HepG2 (cell line): ENCODE measurements around the gene AGAP3. TPM values are rescaled to one million over a fixed set of nuclear protein-coding genes. Genes with fewer than 3 reads are reported as not detected.

Experiments used
- CHD4 ChIP-seq: fragments of 200-600 bp; sonication (generic); IDR thresholded peaks from 2 replicates; pipeline ENCODE4 v1.7.0; 2017; ENCODE audit warnings: mild to moderate bottlenecking, low read length, borderline replicate concordance
- DMAP1 ChIP-seq: IDR thresholded peaks from 2 replicates; pipeline ENCODE4 v1.6.1; 2016
- ISL2 ChIP-seq: sonication (generic); formaldehyde crosslinking; IDR thresholded peaks from 2 replicates; pipeline ENCODE4 v1.5.0; 2020; ENCODE audit warnings: missing genetic modification reagents
- KAT8 ChIP-seq: IDR thresholded peaks from 2 replicates; pipeline ENCODE4 v1.6.1; 2016; ENCODE audit warnings: missing genetic modification reagents, missing compliant biosample characterization
- MBNL3 ChIP-seq: fragments of 250-450 bp; sonication (Bioruptor Pico); conservative IDR thresholded peaks from 2 replicates; pipeline ENCODE4 v1.8.0; 2022; ENCODE audit warnings: mild to moderate bottlenecking, inconsistent platforms
- ONECUT2 ChIP-seq: sonication (generic); formaldehyde crosslinking; IDR thresholded peaks from 2 replicates; pipeline ENCODE4 v1.4.0; 2020; ENCODE audit warnings: missing genetic modification reagents
- PRPF4 ChIP-seq: fragments of 200-400 bp; formaldehyde crosslinking; IDR thresholded peaks from 2 replicates; pipeline ENCODE4 v1.6.1; 2016; ENCODE audit warnings: low read length, low read depth; ENCODE audit not compliant: poor library complexity, severe bottlenecking
- RARA ChIP-seq: IDR thresholded peaks from 2 replicates; pipeline ENCODE4 v1.6.1; 2016; ENCODE audit warnings: missing genetic modification reagents, missing compliant biosample characterization
- SRSF9 ChIP-seq: fragments of 200-400 bp; formaldehyde crosslinking; IDR thresholded peaks from 2 replicates; pipeline ENCODE4 v1.6.1; 2018; ENCODE audit warnings: borderline replicate concordance, mild to moderate bottlenecking, low read depth, low read length; ENCODE audit not compliant: insufficient read depth, poor library complexity, severe bottlenecking
- SSRP1 ChIP-seq: IDR thresholded peaks from 2 replicates; pipeline ENCODE4 v1.6.1; 2016; ENCODE audit warnings: control low read depth
- YEATS4 ChIP-seq: sonication (generic); formaldehyde crosslinking; IDR thresholded peaks from 2 replicates; pipeline ENCODE4 v1.4.0; 2020; ENCODE audit warnings: missing genetic modification reagents, borderline replicate concordance
- ZFAT ChIP-seq: sonication (generic); formaldehyde crosslinking; conservative IDR thresholded peaks from 2 replicates; pipeline ENCODE4 v1.8.1; 2023; ENCODE audit warnings: missing genetic modification reagents, inconsistent platforms
- ZFP62 ChIP-seq: sonication (generic); formaldehyde crosslinking; IDR thresholded peaks from 2 replicates; pipeline ENCODE4 v1.4.0; 2020; ENCODE audit warnings: missing genetic modification reagents
- ZNF17 ChIP-seq: sonication (generic); formaldehyde crosslinking; IDR thresholded peaks from 2 replicates; pipeline ENCODE4 v1.5.0; 2020; ENCODE audit warnings: mild to moderate bottlenecking, missing genetic modification reagents
- ZNF264 ChIP-seq: sonication (generic); formaldehyde crosslinking; IDR thresholded peaks from 2 replicates; pipeline ENCODE4 v1.4.0; 2020; ENCODE audit warnings: missing genetic modification reagents
- ZNF350 ChIP-seq: sonication (generic); formaldehyde crosslinking; IDR thresholded peaks from 2 replicates; pipeline ENCODE4 v1.4.0; 2020; ENCODE audit warnings: mild to moderate bottlenecking, low read depth, missing genetic modification reagents, borderline replicate concordance
- ZNF367 ChIP-seq: sonication (generic); formaldehyde crosslinking; IDR thresholded peaks from 2 replicates; pipeline ENCODE4 v1.4.0; 2020; ENCODE audit warnings: missing genetic modification reagents, borderline replicate concordance
- ZNF7 ChIP-seq: IDR thresholded peaks from 2 replicates; pipeline ENCODE4 v1.6.1; 2016; ENCODE audit warnings: missing biosample characterization, missing genetic modification reagents
- ZNF850 ChIP-seq: sonication (generic); formaldehyde crosslinking; conservative IDR thresholded peaks from 2 replicates; pipeline ENCODE4 v1.9.0; 2021; ENCODE audit warnings: mild to moderate bottlenecking, missing genetic modification reagents
- polyA plus RNA-seq, 8 experiments: library from polyadenylated mRNA; depleted of rRNA in 3 of 8; stranded (reverse) in 7 of 8; unstranded in 1 of 8; fragments of >200 nt; fragmentation: Illumina TruSeq in 4 of 8; extraction: Trizol in 4 of 8; gene quantifications; 2 replicates each; pipeline versions ENCODE4 v1.2.1 to v1.2.3, GENCODE V29; 2011 to 2016; ENCODE audit warnings: low read depth in 4 of 8, missing spikeins in 1 of 8, mixed read lengths in 1 of 8; ENCODE audit not compliant: insufficient read depth in 1 of 8
- total RNA-seq, 5 experiments: library from RNA; depleted of rRNA; stranded (reverse); fragments of >200 nt; fragmentation: Illumina TruSeq; extraction: Trizol; gene quantifications; 2 replicates each; pipeline ENCODE4 v1.2.3, GENCODE V29; 2016; ENCODE audit warnings: low read depth in 1 of 5
- TF ChIP-seq, protein P1 (sequence below): sonication (generic); formaldehyde crosslinking; IDR thresholded peaks from 2 replicates; pipeline ENCODE4 v1.4.0; 2020; ENCODE audit warnings: missing genetic modification reagents, borderline replicate concordance
- TF ChIP-seq, protein P2 (sequence below): sonication (generic); formaldehyde crosslinking; IDR thresholded peaks from 2 replicates; pipeline ENCODE4 v1.4.0; 2020; ENCODE audit warnings: mild to moderate bottlenecking, missing genetic modification reagents
- TF ChIP-seq, protein P3 (sequence below): fragments of 450-650 bp; IDR thresholded peaks from 2 replicates; pipeline ENCODE4 v1.6.1; 2017

AGAP3 gene
- total and polyA plus RNA-seq, 2 of the 13 experiments (the other 11 are each of a cell fraction or from before 2014, with no cell fraction given), result 31.3 to 61.4 TPM

DNA sequence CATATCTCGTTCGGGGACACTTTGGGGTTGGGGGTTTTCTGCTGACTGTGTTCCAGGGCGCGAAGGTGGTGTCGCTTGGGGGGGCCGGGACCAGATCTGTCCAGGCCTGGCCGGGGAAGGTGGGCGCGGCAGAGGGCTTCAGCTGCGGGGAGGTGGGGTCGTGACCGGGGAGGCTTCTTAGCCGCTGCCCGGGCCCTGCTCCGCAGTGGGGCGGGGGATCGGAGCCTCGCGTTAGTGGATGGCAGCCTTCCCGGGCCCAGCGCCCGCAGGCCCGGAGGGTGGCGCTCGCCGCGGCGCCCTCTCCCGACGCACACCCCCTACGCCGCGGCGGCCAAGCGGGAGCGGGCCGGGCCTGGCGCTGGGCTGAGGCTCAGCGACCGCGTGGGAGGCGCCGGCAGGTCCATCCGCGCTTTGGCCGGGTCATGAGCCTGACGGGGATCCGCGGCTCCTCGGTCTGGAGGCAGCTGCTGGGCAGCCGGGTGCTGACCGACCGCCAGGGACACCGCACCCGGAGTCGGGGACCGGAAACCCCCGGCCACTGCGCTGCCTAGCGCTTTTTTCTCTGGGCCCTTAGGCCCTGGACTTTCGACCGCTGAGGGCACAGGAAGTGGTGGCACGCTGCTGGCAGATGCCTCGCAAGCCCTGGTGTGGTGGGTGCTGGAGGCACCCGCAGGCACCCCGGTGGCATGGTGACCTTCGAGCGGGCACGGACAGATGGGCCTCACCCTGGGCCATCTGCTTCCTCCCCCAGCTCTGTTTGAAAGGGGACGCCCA lies 1.2 kb downstream of the AGAP3 start (continued):
- TF ChIP-seq, protein P1, sequence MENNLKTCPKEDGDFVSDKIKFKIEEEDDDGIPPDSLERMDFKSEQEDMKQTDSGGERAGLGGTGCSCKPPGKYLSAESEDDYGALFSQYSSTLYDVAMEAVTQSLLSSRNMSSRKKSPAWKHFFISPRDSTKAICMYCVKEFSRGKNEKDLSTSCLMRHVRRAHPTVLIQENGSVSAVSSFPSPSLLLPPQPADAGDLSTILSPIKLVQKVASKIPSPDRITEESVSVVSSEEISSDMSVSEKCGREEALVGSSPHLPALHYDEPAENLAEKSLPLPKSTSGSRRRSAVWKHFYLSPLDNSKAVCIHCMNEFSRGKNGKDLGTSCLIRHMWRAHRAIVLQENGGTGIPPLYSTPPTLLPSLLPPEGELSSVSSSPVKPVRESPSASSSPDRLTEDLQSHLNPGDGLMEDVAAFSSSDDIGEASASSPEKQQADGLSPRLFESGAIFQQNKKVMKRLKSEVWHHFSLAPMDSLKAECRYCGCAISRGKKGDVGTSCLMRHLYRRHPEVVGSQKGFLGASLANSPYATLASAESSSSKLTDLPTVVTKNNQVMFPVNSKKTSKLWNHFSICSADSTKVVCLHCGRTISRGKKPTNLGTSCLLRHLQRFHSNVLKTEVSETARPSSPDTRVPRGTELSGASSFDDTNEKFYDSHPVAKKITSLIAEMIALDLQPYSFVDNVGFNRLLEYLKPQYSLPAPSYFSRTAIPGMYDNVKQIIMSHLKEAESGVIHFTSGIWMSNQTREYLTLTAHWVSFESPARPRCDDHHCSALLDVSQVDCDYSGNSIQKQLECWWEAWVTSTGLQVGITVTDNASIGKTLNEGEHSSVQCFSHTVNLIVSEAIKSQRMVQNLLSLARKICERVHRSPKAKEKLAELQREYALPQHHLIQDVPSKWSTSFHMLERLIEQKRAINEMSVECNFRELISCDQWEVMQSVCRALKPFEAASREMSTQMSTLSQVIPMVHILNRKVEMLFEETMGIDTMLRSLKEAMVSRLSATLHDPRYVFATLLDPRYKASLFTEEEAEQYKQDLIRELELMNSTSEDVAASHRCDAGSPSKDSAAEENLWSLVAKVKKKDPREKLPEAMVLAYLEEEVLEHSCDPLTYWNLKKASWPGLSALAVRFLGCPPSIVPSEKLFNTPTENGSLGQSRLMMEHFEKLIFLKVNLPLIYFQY, result no peak; the same call in 1 of the 2 replicates
- TF ChIP-seq ONECUT2 (CRISPR knock-in tag) (no peak), CHD4 (no peak), ZNF17 (CRISPR knock-in tag) (no peak), RARA (CRISPR knock-in tag) (no peak), YEATS4 (CRISPR knock-in tag) (peak; percentile 74; the same call in 1 of the 2 replicates), PRPF4 (no peak), ZNF367 (CRISPR knock-in tag) (no peak), ZNF850 (no peak), ZFAT (CRISPR knock-in tag) (no peak), DMAP1 (CRISPR knock-in tag) (peak; percentile 58; the same call in 1 of the 2 replicates), ZNF350 (no peak), ZNF7 (no peak), ZNF264 (CRISPR knock-in tag) (no peak), KAT8 (CRISPR knock-in tag) (no peak), SRSF9 (no peak), ISL2 (CRISPR knock-in tag) (no peak), MBNL3 (CRISPR knock-in tag) (no peak), SSRP1 (CRISPR knock-in tag) (no peak), ZFP62 (CRISPR knock-in tag) (no peak)
- TF ChIP-seq, protein P2, sequence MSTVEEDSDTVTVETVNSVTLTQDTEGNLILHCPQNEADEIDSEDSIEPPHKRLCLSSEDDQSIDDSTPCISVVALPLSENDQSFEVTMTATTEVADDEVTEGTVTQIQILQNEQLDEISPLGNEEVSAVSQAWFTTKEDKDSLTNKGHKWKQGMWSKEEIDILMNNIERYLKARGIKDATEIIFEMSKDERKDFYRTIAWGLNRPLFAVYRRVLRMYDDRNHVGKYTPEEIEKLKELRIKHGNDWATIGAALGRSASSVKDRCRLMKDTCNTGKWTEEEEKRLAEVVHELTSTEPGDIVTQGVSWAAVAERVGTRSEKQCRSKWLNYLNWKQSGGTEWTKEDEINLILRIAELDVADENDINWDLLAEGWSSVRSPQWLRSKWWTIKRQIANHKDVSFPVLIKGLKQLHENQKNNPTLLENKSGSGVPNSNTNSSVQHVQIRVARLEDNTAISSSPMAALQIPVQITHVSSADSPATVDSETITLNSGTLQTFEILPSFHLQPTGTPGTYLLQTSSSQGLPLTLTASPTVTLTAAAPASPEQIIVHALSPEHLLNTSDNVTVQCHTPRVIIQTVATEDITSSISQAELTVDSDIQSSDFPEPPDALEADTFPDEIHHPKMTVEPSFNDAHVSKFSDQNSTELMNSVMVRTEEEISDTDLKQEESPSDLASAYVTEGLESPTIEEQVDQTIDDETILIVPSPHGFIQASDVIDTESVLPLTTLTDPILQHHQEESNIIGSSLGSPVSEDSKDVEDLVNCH, result no peak
- TF ChIP-seq, protein P3, sequence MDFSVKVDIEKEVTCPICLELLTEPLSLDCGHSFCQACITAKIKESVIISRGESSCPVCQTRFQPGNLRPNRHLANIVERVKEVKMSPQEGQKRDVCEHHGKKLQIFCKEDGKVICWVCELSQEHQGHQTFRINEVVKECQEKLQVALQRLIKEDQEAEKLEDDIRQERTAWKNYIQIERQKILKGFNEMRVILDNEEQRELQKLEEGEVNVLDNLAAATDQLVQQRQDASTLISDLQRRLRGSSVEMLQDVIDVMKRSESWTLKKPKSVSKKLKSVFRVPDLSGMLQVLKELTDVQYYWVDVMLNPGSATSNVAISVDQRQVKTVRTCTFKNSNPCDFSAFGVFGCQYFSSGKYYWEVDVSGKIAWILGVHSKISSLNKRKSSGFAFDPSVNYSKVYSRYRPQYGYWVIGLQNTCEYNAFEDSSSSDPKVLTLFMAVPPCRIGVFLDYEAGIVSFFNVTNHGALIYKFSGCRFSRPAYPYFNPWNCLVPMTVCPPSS, result no peak
